ENCODE measurements around the gene SUN2. TPM values are rescaled to one million over a fixed set of nuclear protein-coding genes. Genes with fewer than 3 reads are reported as not detected.
A peak's percentile ranks its signal among the peaks of the same experiment; 100 is the strongest.

The SUN2 gene
- total and polyA plus RNA-seq, 2 donors (not counting 3 experiments of a cell fraction or from before 2014, with no cell fraction given): 76.7 to 133 TPM

DNA sequence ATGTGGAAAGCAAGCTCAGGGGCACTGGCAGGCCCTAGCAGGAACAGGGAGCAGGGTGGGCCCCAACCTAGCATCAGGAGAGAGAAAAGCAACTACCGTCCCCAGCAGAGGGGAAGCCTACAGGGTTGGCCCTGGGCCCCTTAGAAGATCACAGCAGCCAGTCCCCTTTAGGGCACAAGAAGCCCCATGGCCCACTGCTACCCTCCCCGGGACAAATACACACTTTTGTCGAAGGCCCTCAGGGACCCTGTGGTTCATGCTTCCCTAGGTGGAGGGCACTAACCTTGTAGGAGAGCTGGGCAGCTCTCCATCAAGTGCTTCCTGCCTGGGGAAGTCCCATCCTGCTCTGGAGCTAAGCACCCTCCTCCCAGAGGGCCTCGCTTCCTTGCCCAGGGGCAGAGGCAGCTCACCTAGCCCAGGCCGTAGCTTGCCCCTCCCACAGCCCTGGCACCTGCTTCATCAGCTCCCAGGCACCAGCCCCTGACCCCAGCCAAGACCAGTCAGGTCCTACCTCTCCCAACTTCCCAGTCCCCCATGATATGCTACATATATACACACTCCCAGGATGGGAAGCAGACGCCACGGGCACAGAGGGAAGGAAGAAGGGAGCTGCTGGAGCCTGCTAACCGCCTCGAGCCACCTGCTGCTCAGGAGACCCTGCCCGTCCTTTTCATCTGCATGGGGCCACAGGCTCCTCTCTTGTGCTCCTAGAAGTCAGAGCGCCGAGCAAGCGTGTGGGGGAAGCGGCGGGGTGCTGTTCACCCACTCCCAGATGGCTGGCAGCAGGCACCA, 20.1 kb downstream of the SUN2 start:
- H3K36me3 ChIP-seq (ENCODE audit: control insufficient read depth in 2 of 2, extremely low read depth in 1 of 2, insufficient read depth in 2 of 2, low read length in 2 of 2): peaks cover 7 to 56% of the 10 kb centered on the region in 2 experiments

DNA sequence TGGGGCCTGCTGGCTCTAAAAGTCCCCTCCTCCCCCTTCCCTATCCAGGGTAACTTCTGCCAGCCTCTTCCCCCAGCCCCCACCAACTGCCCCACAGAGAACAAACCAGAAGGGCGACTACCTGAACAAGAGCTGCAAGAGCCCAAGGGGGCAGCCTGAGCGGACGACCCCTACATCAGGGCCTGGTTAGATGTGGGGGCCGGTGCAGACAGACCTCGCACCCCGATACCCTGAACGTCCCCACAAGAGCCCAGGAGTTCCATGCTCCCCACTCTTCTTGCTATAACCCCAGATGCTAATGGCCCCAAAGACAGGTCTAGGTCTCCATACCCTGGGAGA, 20.7 kb downstream of the SUN2 start:
- Histone ChIP-seq H3K79me2 (ENCODE audit: control insufficient read depth, insufficient read depth, low read length) (no peaks in the 10 kb centered on the region), H3K9me1 (replicated peaks; ENCODE audit: control insufficient read depth, extremely low read depth, insufficient read depth, low read length) (no peaks in the 10 kb centered on the region), H3K27ac (ENCODE audit: insufficient read depth, low read depth, low read length) (no peak overlapping the region), H3K36me3 (ENCODE audit: control insufficient read depth in 2 of 2, extremely low read depth in 1 of 2, insufficient read depth in 2 of 2, low read length in 2 of 2) (peaks cover 8 to 54% of the 10 kb centered on the region in 2 experiments), H3K9ac (replicated peaks; ENCODE audit: extremely low read depth, insufficient read depth, low read length) (no peak overlapping the region), H3K4me3 (replicated peaks in 1 of 3; ENCODE audit: insufficient read depth in 1 of 3, low read depth in 1 of 3, low read length in 3 of 3) (no peak overlapping the region), H3K4me2 (ENCODE audit: insufficient read depth, low read length) (no peak overlapping the region), H3K4me1 (ENCODE audit: control insufficient read depth, extremely low read depth, insufficient read depth, low read length) (no peaks in the 10 kb centered on the region), H3K9me3 (replicated peaks; ENCODE audit: control insufficient read depth, insufficient read depth, low read length) (no peaks in the 10 kb centered on the region), H3K27me3 (ENCODE audit: control insufficient read depth in 2 of 2, insufficient read depth in 2 of 2, low read length in 2 of 2) (no peaks in the 10 kb centered on the region), H4K20me1 (replicated peaks; ENCODE audit: control insufficient read depth, extremely low read depth, insufficient read depth, low read length) (no peaks in the 10 kb centered on the region), H2AFZ (ENCODE audit: low read depth, low read length) (no peak overlapping the region)
- intact Hi-C loops (cut with micrococcal nuclease) (no loop called here), dilution Hi-C loops (cut with MboI; ENCODE audit: extremely low pct_ligation_motif_present, low sequenced_read_pairs) (no loop called here)
- ChIA-PET CTCF (interaction anchor here (1.0 to 2.9 kb wide), 2 partner anchors 10 to 31 kb away, joined by 3 to 19 read pairs; no protein-coding TSS in a partner anchor), POLR2A (interaction anchor here (0.6 kb wide), 1 partner anchor 17 kb away, joined by 3 read pairs; no protein-coding TSS in a partner anchor)
- TF ChIP-seq EZH2 (IDR thresholded peaks at IDR 0.05; ENCODE audit: borderline replicate concordance, low read depth, low read length, severe bottlenecking) (no peak), GATA2 (IDR thresholded peaks at IDR 0.05; ENCODE audit: insufficient read depth, insufficient read length, low read depth, low read length) (no peak), POLR2A (IDR thresholded peaks at IDR 0.05; ENCODE audit: low read depth, low read length) (peak; percentile 39)
- no TSS peak for BruUV-seq (replicated peaks)
- DNase-seq (ENCODE audit: low read depth, low spot score) (no peak), FAIRE-seq (no peak)

More for the DNA sequence above, 20.1 kb downstream of the SUN2 start:
- H3K4me2 ChIP-seq (ENCODE audit: insufficient read depth, low read length): no peak overlapping the region
- intact Hi-C loops (cut with micrococcal nuclease): no loop called here
- ChIA-PET POLR2A (interaction anchor here (0.6 kb wide), 1 partner anchor 17 kb away, joined by 3 read pairs; no protein-coding TSS in a partner anchor), CTCF (interaction anchor here (0.6 to 2.9 kb wide), 4 partner anchors 11 to 31 kb away, joined by 3 to 19 read pairs (median 6); no protein-coding TSS in a partner anchor)
- no peaks in the 10 kb centered on the region for H3K79me2 ChIP-seq (ENCODE audit: control insufficient read depth, insufficient read depth, low read length)
- H3K9me3 ChIP-seq (replicated peaks; ENCODE audit: control insufficient read depth, insufficient read depth, low read length): no peaks in the 10 kb centered on the region
- no peaks in the 10 kb centered on the region for H3K4me1 ChIP-seq (ENCODE audit: control insufficient read depth, extremely low read depth, insufficient read depth, low read length)
- no peak overlapping the region for H3K27ac ChIP-seq (ENCODE audit: insufficient read depth, low read depth, low read length)
- no peak overlapping the region for H3K4me3 ChIP-seq (replicated peaks in 1 of 3; ENCODE audit: insufficient read depth in 1 of 3, low read depth in 1 of 3, low read length in 3 of 3)
- DNase-seq (ENCODE audit: low read depth, low spot score): no peak
- no peak overlapping the region for H3K9ac ChIP-seq (replicated peaks; ENCODE audit: extremely low read depth, insufficient read depth, low read length)
- H4K20me1 ChIP-seq (replicated peaks; ENCODE audit: control insufficient read depth, extremely low read depth, insufficient read depth, low read length): no peaks in the 10 kb centered on the region
- dilution Hi-C loops (cut with MboI; ENCODE audit: extremely low pct_ligation_motif_present, low sequenced_read_pairs): no loop called here
- no peak for FAIRE-seq
- TF ChIP-seq POLR2A (IDR thresholded peaks at IDR 0.05; ENCODE audit: low read depth, low read length): peak; percentile 10
- no peak for TF ChIP-seq EZH2 (IDR thresholded peaks at IDR 0.05; ENCODE audit: borderline replicate concordance, low read depth, low read length, severe bottlenecking)
- no TSS peak for BruUV-seq (replicated peaks)
- H3K27me3 ChIP-seq (ENCODE audit: control insufficient read depth in 2 of 2, insufficient read depth in 2 of 2, low read length in 2 of 2): no peaks in the 10 kb centered on the region
- H2AFZ ChIP-seq (ENCODE audit: low read depth, low read length): no peak overlapping the region
- H3K9me1 ChIP-seq (replicated peaks; ENCODE audit: control insufficient read depth, extremely low read depth, insufficient read depth, low read length): no peaks in the 10 kb centered on the region
